HG03460 (cell line): Measurements from ENCODE around the gene TPCN2.
A peak's percentile ranks its signal among the peaks of the same experiment; 100 is the strongest.

ENCODE experiments used
- ATAC-seq: cut with Tn5 transposase; IDR thresholded peaks from one replicate; pipeline ENCODE4 v1.9.1; 2021; ENCODE audit not compliant: unreplicated experiment

The TPCN2 gene

DNA sequence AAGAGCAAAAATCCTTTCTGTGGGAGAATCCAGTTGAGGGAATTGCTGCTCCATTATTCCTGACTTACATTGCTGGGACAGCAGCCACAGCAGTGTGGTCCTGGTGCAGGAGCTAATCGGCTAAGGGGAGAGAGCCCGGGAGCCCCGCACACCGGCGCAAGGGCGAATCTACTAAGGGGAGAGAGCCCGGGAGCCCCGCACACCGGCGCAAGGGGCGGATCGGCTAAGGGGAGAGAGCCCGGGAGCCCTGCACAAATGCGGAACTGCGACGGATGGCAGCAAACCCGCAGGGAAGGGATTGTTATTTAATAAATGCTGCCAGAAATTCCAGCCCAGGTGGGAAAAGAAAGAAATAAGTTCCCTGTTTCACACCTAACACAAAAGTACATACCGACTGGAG lies 43.5 kb downstream of the TPCN2 start:
- ATAC-seq, result no peak

DNA sequence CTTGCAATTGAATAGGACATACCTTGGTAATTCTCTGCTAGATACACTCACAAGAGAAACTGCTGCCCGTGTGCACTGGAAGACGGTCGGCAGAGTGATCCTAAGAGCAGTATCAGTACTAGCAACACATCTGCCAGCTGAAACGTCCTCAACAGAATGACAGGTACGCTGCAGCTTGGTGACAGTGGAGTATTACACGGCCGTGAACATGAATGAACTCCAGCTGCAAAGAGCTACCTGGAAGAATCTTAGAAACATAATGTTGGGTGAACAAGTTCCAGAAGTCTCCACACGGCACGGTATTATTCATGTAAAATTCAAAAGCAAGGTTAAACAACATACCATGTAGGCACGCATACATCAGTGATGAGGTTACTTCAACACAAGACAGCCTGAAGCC lies 44.4 kb downstream of the TPCN2 start:
- no peak for ATAC-seq

DNA sequence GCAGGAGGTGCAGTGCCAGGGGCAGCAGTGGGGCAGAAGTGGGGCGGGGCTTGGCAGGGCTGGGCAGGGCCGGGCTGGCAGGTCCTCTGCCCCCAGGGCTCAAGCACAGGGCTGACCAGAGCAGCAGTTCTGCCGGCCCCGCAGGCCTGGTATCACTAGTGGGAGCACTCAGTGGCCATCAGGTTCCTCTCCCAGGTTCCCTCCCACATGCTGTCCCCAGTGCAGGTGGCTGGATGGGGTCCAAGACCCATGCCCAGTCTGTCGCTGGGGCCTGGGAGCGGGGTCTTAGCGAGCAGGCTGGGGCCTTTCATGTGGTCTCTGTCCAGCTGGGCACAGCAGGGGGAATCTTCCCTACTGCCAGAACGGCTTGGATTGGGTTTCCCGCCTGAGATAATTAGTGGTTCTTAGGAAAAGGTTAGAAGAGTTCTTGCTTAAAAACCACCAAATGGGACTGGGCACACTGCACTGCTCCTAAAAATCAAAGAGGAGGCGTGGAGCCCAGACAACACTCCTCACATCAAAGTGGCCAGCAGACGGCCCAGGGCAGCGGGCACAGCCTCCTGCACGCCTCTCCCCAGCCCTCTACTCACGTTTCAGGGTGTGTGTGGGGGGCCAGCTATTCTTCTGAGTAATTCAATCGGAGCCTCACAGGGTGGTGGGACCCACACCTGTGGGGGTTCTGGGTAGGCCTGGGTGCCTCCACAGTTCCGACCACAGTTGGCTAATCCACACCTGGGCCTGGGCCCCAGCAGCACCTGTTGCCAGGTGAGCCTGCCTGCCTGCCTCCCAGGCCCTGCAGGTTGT lies 45.6 kb downstream of the TPCN2 start:
- ATAC-seq, result no peak

DNA sequence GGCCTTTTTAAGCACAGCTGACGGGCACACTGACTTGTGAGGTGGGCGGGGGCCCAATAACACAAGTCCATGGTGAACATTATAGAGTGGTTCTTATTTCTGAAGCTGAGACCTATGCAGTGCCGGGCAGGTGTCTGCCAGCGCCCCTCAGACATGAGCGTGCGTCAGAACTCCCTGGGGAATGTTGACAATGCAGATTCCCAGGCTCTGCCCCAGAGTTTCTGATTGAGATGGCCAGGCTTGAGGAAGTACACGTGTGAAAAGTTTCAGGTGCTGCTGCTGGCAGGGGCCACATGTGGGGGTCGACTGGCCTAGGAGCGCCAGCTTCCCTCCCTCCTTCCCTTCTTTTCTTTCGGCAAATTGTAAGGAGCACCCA lies 46.2 kb downstream of the TPCN2 start:
- ATAC-seq, result no peak

DNA sequence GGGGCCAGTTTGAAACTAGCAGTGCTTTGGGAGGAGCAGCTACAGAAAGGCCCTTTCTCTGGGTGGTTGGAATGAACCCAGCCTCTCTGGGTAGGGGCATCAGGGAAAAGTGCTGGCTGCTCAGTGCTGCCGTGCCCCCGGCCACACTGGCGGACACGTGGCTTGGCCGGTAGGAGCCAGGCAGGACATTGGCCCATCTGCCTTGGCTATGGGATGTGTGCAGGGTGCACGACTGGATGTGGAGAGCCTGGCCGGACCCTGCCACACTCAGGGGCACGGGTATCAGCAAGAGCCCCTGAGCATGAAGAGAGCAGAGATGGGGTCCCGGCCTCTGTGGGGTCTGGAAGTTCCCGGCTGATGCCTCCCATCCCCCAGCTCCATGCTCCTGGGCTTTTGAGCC lies 46.6 kb downstream of the TPCN2 start:
- ATAC-seq, result no peak

DNA sequence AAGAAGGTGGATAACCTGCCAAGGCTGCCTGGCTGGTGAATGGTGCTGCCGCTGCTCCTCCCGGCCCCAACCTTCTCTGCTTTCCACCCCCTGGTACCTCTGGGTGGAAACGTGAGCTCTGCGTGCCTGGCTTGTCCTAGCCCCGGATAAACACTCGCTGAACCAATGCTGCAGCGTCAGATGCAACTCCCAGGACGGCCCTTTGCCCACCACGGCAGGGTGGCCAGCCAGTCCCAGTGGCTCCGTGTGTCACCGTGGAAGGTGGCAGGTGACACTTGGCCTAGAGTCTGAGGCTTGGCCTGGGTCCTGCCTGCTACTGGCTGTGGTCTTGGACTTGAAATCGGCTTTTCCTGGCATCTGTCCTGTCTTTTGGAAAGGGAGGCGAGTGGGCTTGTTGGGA lies 47.7 kb downstream of the TPCN2 start:
- ATAC-seq, result no peak

DNA sequence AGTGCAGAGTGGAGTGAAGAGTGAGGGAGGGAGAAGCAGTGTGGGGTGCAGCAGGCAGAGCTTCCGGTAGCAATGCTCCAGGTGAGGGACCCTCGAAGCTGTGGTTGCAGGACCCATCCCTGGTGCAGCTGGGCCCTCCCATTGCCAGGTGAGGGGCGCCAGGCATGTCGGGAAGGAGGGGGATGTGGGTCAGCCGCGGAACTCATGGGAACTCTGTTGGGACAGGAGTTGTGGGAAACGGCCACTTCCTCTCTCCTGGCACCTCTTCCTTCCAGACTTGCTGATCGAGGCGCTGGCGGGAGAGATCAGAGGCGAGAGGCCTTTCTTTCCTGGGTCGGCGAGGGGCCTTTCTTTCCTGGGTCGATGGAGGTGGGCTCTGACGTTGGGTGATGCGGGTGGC lies 48.5 kb downstream of the TPCN2 start:
- ATAC-seq, result no peak

DNA sequence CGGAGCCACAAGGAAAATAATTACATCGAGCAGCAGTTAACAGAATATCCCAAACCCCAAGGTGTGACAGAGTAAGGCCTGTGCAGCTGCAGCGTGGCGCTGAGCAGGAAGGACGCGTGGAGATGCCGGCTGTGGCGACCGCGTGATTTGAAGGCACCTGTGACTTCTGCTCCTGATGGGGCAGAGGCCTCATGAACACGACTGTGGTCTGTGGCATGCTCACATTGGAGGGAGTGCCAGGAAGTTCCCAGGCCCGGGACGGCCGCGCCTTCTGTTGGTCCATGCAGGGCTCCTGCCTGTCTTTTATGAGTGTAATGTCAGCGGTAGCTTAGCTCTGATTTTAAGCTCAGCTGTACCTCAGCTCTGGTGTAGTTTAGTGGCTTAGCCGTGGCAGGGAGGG lies 50.4 kb downstream of the TPCN2 start:
- ATAC-seq, result no peak

DNA sequence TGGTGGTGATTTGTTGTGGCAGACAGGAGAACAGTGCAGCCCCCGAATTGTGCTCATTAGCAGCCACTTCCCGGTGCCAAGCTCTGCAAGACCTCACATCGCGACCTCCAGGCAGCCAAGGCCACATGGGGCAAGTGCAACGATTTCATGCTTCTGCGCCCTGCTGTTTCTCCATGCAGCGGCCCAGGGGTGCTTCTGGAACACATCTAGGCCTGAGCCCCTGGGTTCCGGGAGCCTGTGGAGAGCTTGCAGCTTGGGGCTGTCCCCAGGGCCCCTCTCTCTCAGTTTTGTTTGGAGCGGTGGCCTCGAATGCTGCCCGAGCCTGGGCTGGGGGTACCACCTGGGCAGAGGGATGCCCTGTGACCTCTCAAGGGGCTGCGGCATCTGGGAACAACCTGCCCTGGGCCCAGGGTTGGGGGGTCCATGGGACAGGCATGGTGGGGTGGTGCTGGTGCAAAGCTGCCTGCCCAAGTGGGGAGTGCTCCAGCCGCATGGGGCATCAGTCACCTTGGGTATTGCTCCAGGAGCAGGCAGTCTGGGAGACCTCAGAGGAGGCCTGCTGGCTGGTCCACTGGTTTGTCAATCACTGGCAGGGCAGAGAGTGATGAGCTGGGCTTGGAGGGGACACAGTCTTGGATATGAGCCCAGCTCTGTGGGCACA lies 51.9 kb downstream of the TPCN2 start:
- ATAC-seq, result no peak

DNA sequence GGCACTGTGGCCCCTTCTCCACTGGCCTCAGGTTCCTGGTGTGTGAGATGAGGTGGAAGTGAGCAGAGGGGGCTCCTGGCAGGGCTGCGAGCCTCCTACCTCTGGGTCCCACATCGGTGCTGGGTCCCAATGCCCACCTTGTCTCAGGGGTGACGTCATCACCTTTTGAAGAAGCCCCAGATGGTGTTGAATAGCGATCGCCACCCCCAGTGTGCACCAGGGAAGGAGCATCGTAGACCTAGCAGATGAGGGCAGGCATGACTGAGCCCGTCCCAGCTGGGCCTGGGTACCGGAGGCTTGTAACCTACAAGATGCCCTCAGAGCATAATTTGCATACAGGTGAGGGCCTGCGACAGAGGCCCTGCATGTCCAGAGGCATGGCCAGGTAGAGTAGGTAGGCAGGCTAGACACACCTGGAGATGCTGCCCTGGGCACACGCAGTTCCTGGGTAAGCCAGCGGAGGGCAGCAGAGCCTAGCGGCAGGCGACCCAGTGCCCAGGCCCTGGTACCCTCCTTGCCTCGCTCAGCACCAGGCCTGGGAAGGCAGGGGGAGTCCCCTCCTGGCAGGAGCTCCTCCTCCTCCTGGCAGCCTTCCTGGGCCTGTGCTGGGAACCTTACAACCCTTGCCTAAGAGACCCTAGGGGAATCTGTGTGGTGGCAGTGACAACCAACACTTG lies 52.5 kb downstream of the TPCN2 start:
- peak; percentile 56 for ATAC-seq

DNA sequence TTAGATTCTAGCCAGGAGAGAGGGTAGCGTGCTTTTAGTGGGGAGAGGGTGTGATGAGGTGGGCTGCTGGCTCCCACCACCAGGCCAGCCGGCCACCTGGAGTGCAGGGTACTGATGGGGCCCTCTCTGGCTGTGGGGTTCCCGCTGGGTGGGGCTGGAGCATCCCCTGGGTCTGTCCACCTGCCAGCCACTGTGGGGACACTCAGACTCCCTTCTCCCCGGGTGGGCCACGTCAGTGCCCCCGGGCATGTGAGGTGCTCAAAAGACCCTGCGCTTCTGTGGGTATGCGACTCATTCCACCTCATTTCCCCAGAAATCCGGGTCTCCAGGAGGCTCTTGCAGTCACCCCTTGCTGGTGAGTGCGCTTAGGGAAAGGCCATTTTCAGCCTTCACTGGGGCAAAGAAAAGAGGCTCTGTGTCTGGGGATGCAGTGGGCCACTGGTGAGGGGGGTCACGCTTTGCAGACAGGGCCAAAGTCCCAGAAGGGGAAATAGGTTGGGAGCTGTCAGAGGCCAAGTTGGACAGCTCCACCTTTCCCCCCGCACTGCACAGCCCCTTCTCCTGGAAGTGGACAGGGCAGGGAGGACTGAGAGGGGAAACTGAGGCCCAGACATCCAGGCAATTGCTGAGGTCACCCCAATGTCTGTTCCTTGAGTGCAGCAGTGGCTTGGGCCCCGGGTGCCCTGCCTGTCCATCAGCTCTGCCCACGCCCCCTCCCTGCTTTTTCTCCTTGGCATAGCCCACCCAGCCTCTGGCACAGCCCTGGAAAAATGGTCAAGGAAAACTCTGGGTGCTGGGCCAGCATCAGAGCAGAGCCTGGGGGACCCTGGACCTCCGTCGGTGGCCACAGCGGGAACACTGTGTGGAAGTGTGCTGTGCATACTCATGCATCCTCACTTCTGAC lies 53.3 kb downstream of the TPCN2 start:
- no peak for ATAC-seq

DNA sequence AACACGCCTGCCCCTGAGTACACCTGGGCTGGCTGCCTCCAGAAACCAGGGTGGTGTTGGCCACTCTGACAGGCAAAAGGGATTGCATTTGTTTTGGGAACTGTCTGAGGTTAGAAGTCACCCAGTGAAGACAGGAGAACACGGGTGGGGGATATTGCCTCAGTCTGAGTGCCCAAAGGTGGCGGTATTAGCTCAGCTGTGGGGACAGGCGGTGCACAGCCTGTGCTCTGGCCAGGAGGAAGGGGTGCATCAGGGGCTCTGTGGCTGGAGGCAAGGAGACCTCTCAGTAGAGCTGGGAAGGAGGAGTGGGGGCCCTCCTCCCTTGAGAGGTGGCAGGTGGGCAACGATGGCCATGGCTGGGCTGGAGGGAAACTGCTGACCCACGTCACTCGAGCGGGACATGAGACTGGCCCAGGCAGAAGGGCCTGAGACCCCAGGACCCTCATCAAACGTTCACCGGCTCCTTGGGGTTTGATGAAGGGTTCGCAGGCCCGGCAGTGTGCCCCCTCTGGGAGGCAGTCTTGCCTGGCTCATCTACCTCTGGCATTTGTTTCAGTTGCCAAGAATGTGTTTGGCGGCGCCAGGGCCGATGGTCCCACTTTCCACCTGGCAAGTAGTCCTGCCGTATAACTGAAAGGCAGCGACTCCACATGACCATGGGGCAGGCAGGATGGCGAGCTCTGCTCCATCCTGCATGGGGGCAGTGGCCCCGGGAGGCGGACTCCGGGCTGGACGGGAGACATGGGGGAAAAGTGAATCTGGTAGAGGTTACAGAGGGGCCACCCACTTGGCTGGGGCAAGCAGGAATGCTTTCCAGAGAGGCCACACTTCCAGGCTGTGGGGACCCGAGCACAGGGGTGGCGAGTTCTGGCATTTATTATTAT lies 54.2 kb downstream of the TPCN2 start:
- ATAC-seq, result no peak

DNA sequence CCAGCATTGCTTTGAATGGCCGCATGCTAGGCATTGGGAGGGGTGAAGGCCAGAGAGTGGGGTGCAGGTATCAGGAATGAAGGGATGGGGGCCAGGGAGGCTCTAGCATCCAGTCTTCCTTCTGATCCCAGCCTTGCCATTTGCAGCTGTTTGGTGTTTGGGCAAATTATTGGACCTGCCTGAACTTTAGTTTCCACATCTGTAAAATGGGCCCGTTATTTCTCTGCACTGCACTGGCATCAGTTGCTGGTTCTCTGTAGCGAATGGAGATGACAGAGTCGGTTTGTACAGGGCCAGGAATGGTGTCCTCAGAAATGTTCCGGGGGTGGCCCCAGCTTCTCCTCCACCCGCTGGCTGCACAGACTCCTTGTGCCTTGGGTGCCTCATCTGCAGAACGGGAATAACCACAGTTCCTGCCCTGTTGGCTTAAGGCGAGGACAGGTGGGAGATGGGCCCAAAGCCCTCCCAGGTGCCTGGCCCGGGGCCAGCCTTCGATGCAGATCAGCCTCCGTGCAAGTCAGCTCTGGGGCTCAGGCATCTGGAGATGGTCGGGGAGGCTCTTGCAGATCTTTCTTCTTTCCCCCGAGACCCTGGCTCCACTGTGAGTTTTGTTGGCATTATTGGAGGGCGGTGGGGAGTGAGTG lies 55.6 kb downstream of the TPCN2 start:
- no peak for ATAC-seq

DNA sequence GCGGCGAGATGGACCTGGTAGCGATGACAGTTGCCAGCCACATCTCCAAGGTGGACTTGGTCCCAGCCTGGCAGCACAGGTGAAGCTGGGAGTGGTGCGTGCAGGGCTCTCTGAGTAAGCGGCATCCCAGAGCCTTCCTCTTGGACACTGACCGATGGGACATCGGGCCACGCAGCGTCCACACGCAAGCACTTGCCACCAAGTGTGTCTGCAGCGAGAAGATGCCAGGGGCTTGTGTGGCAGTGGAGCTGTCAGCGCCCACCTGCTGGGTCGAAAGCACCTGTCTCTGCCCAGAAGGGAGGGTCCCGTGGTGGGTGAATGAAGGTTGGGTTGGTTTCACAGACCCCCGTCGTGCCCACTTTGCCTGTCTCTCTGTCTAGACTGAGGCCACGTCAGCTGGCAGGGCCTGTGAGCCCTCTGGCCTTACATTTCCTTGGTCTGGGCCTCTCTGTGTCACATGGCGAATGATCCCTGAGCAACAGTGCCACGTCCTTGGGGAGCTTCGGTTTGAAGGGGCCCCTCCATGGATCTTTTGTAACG lies 56.2 kb downstream of the TPCN2 start:
- ATAC-seq, result no peak

DNA sequence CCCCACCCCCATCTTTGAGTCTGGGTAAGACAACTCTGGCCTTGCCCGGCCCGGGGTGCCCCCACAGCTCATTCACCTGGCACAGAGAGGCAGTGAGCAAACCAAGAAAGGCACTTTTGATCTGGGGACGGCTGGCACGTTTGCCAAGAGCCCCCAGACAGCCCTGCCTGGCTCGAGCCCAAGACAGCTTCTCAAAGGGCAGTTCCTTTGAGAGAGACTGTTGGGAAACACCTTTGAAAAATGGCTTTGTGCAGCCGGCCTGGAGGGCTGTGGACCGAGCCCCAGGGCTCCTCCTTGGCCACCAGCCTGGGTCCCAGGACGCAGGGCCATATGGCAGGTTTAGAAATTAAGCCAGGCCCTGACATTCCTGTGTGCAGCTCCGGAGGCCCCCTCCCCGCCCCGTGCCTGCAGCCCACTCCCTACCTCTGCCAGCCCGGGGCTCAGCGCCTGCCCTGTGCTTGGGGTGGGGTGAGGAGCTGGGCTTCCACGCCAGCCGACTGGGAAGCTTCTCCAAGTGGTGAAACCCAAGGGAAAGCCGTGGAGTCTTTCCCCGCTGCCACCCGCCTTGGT lies 56.8 kb downstream of the TPCN2 start:
- no peak for ATAC-seq

DNA sequence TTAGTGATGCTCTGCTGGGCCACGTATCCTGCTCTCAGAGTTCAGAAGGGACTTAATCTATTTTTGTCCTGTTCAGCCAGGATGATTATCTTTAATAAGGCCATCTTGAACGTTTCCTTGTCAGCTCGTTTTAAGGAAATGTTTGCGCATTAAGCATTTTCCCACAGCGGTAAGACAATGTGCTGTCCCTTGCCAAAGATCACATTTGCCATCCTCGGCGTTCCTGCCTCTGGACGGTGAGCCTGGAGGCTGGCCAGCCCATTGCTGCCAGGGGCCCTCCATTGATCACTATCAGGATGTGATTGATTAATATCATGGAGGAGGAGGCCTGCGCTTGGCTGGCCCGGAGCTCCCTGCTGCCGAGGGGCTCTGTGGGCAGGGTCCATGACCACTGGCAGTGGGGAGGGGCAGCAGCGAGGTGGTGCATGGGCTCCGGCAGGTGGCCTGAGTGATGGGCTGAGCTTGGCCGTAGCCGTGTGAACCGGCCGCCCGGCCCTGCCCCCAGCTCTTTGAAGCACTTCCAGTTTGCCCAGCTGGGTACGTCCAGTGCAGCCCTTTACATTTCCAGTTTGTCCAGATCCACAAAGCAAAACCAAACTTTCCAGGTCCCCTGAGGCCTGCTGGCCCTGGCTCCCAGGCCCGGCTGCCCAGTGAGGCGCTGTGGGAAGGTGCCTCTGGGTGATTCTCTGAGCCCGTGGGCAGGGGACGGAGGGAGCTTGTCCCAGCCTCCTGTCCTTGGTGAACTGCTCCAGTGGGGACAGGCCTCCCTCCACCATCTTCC lies 57.5 kb downstream of the TPCN2 start:
- no peak for ATAC-seq

DNA sequence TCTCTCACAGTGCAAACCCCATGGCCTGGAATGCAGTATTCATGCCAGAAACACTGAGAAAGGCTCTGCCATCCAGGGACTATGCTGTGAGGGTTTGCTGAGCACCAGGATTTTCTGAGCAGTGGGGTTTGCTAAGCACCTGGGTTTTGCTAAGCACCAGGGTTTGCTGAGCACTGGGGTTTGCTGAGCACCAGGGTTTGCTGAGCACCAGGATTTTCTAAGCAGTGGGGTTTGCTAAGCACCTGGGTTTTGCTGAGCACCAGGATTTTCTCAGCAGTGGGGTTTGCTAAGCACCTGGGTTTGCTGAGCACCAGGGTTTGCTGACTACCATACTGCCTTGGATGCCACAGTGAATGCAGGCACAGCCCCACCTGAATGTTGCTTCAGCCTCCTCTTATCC lies 58.7 kb downstream of the TPCN2 start:
- ATAC-seq, result no peak

DNA sequence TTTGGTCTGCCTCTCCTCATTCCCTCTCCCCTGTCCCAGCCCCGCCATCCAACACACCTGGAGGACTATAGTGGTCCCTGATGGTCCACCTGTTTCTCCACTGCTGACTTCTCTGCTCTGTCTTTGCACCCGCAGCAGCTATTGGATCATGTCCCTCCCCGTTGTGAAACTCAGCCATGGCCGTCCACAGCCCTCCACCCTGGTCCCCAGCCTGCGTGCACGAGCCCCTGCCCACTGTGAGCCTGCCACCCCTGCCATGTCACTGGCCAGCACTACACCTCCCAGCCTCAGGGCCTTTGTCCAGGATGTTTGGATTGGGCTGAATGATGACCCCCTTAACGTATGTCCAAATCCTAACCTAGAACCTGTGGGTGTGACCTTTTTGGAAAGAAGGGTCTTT lies 59.3 kb downstream of the TPCN2 start:
- ATAC-seq, result no peak
